Measurements from ENCODE around the gene TMUB2. TPM values are rescaled to one million over a fixed set of nuclear protein-coding genes. Genes with fewer than 3 reads are reported as not detected.

The TMUB2 gene
- total RNA-seq, 2 donors from 2014 or later, result 20.4 to 42.8 TPM

DNA sequence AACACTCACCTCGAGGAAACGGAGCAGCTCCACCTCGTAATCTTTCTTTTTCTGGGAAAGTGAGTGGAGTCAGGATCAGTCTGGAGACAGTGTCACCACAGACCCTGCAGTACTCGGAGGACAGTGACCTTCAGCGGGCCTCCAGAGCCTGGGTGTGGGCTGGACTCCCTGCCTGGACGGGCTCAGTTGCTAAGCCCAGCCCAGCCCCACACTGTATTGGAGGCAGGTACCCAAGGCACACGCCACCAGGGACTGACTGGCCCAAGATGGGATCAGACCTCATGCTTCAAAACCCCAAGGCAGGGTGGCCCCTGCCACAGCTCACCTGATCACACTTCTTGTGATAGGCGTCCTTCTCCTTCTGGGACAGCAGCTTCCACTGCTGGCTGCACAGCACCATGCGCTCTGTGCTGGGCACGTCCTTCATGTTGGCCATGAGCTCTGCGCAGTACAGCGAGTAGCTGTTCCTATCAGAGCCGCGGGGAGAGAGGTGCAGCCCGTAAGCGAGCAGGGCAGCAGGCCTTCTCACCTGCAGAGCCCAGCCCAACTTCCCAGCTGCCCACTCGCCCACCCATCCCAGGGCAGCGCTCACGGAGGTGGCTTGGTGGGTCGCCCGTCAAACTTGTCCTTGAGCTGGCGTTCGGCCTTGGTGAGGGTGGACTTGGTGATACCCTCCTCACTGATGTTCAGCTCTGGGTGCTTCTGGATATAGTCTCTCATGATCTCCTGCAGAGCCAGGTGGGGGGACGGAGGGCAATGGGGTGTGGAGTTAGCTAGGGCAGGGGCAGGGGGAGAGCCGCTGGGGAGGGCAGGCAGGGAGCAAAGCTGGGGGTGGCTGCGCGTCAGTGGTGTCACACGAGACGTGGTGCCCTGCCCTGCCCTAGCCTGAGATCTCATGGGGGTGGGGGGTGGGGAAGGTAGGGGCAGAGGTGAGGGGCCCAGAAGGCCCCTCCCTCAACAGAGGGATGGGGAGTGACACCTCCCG, 24.8 kb downstream of the TMUB2 start:
- ATAC-seq (ENCODE audit: insufficient number of reproducible peaks, low FRiP score, low read depth) (no peak), DNase-seq (ENCODE audit: low spot score) (no peak)
- TF ChIP-seq CTCF (IDR thresholded peaks at IDR 0.05), result no peak
- Histone ChIP-seq H3K9me3 (no peaks in the 10 kb centered on the region), H3K36me3 (peaks cover 62% of the 10 kb centered on the region), H3K27me3 (replicated peaks; ENCODE audit: insufficient read depth) (no peaks in the 10 kb centered on the region), H3K4me3 (no peak overlapping the region), H3K27ac (no peak overlapping the region), H3K4me1 (ENCODE audit: control insufficient read depth in 1 of 2, low read depth in 2 of 2) (peaks cover 4 to 11% of the 10 kb centered on the region in 2 donors)

DNA sequence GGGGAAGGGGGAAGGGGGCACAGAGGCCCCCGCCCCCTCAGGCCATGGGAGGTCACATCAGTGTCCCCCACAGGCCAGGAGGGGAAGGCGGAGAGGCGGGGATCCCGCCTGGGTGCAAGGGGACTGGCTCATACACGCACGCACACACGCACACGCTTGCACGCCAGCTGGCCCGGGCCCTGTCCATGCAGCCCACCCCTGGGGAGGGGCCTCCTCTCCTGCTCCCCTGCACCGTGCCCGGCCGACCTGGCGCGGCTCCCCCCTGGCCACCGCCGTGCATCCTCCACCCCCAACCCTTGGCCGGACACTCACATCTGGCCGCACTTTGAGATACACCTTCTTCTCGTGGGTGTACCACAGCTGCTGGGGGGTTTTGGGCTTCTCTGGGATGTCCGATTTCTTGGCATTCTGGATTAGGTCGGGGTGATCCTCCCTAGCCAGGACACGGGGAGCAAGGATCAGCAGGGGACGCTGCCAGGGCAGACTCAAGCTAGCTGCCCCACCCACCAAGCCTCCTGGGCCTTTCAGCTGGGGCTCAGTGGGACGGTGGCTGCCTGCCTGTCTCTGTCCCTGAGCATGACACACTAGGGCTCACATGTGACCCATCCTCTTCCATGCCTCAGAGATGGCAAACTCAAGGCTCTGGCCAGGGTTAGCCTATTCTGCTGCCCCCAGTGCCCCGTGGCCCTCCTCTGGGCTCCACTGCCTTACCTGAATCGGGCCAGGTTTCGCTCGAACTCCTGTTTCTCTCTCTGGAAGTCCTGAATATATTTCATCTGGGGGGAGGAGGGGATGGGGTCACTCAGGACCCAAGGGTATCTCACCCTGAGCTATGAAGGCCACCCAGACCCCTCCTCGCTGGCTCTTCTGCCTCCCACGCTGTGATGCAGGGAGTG, 26.0 kb downstream of the TMUB2 start:
- no peak overlapping the region for H3K4me3 ChIP-seq

GRCh38 chr17:44213403-44214229, 26.8 kb downstream of the TMUB2 start:
- no peak for DNase-seq (ENCODE audit: low spot score)
- TF ChIP-seq CTCF (IDR thresholded peaks at IDR 0.05), result no peak
- H3K4me1 ChIP-seq (ENCODE audit: control insufficient read depth in 1 of 2, low read depth in 2 of 2), result peaks cover 15 to 26% of the 10 kb centered on the region in 2 donors
- H3K4me3 ChIP-seq, result no peak overlapping the region
- H3K36me3 ChIP-seq, result peaks cover 48% of the 10 kb centered on the region
- no peaks in the 10 kb centered on the region for H3K27me3 ChIP-seq (replicated peaks; ENCODE audit: insufficient read depth)
- ATAC-seq (ENCODE audit: insufficient number of reproducible peaks, low FRiP score, low read depth), result no peak
- no peak overlapping the region for H3K27ac ChIP-seq
- H3K9me3 ChIP-seq, result no peaks in the 10 kb centered on the region

More for the DNA sequence above, 26.0 kb downstream of the TMUB2 start:
- Histone ChIP-seq H3K36me3 (peaks cover 54% of the 10 kb centered on the region), H3K4me1 (ENCODE audit: control insufficient read depth in 1 of 2, low read depth in 2 of 2) (peaks cover 11 to 21% of the 10 kb centered on the region in 2 donors), H3K27me3 (replicated peaks; ENCODE audit: insufficient read depth) (no peaks in the 10 kb centered on the region), H3K9me3 (no peaks in the 10 kb centered on the region), H3K27ac (no peak overlapping the region)
- DNase-seq (ENCODE audit: low spot score), result no peak
- ATAC-seq (ENCODE audit: insufficient number of reproducible peaks, low FRiP score, low read depth), result no peak
- no peak for TF ChIP-seq CTCF (IDR thresholded peaks at IDR 0.05)

DNA sequence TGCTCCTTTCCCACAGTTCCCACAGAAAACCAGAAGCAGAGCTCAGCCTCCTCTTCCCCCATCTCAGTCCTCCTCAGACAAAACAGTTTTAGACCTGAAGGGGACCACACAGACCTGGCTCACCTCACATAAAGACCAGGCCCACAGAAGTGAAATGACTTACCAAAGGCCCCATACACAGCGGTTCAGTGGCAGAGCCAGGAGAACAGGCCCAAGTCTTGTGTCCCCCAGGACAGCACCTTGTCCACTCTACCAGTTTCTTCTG, 27.4 kb downstream of the TMUB2 start:
- Histone ChIP-seq H3K27ac (no peak overlapping the region), H3K9me3 (no peaks in the 10 kb centered on the region), H3K27me3 (replicated peaks; ENCODE audit: insufficient read depth) (no peaks in the 10 kb centered on the region), H3K4me3 (no peak overlapping the region), H3K36me3 (peaks cover 44% of the 10 kb centered on the region), H3K4me1 (ENCODE audit: control insufficient read depth in 1 of 2, low read depth in 2 of 2) (peaks cover 15 to 26% of the 10 kb centered on the region in 2 donors)
- TF ChIP-seq CTCF (IDR thresholded peaks at IDR 0.05), result no peak
- no peak for ATAC-seq (ENCODE audit: insufficient number of reproducible peaks, low FRiP score, low read depth)
- DNase-seq (ENCODE audit: low spot score), result no peak
